ENCODE results near the gene ENOX1.

Gene ENOX1

GRCh38 chr13:43301346-43301969 lies 485.3 kb downstream of the ENOX1 start:
- DNase-seq, result no peak

- no peak for DNase-seq
Observed at GRCh38 chr13:43300865-43301264, 485.9 kb downstream of the ENOX1 start.

- DNase-seq, result no peak
Observed at GRCh38 chr13:43299374-43299773, 487.4 kb downstream of the ENOX1 start.

- no peak for DNase-seq
Observed at GRCh38 chr13:43298816-43299215, 488.0 kb downstream of the ENOX1 start.

- no peak for DNase-seq
Observed at GRCh38 chr13:43297967-43298678, 488.6 kb downstream of the ENOX1 start.

- no peak for DNase-seq
Observed at GRCh38 chr13:43295825-43296564, 490.8 kb downstream of the ENOX1 start.

GRCh38 chr13:43295321-43295720 lies 491.5 kb downstream of the ENOX1 start:
- no peak for DNase-seq

GRCh38 chr13:43294412-43294811 lies 492.4 kb downstream of the ENOX1 start:
- DNase-seq, result no peak

DNA sequence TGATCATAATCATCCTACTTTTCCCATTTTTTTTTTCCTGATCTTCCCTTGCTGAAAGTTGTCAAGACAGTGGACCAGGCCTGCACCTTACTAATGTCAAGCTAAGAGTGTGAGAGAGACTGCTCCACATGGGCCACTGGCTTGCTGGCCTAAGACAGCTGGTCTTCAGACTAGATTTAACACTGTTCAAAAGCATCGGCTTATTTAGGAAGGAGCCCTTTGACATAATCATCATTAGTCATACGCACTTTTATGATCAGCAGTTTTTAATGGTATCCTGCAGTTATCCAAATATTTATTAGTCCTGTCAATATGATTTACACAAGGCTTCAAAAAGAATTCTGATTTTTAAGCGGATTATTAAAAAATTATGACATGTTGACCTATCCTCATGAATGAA lies 492.8 kb downstream of the ENOX1 start:
- DNase-seq, result no peak

DNA sequence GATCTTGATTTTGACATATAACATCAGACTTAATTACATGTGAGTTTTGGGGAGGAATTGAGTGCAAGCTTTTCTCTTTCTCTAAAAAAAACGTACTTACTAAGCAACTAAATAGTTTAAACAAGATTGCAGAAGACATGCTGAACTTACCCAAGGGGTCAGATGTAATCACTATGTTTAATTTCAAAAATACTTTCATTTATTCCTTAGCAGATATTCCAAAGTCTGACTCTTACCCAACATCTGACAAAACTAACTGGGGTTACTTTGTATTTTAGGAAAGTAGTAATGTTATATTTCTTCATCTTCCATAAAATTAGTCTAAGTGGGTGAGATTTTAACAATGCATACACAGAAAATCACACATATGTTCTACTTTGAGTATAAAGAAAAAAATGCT lies 493.2 kb downstream of the ENOX1 start:
- no peak for DNase-seq

GRCh38 chr13:43293008-43293407 lies 493.8 kb downstream of the ENOX1 start:
- DNase-seq, result no peak

DNA sequence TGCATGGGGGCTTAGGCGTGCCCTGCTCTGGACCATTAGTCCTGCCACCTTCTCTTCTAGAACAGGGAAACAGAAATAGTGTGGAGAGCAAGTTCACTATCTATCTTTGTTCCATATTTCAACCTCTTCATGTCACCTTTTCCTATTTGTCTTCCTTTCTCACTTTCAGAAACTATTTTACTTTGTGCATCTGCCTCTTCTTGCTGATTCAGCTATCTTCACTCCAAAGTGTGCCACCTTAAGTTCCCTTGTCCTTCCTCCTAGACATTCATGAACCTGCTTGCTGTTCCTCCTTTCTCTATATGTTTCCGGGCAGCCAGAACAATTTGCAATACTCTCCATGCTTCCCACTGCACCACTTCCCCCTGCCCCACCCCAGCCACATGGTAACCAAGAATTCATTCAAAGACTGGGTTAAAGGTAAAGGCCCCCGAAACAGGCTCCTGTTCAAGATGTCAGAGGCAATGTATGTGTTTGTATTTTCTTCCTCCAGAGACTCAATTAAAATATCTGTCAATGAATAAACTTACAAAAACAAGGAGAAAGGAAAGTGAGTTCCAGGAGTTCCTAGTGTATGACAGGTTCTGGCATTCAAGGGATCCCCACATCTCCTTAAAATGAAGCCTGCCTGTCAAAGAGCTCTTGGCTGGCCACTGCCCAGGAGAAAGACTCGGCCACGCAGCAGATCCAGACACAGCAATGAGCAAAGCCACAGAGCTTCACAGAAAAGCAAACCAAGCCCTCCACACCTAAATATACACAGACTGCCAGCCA lies 495.3 kb downstream of the ENOX1 start:
- no peak for DNase-seq

- no peak for DNase-seq
Observed at GRCh38 chr13:43289470-43290255, 497.1 kb downstream of the ENOX1 start.

DNA sequence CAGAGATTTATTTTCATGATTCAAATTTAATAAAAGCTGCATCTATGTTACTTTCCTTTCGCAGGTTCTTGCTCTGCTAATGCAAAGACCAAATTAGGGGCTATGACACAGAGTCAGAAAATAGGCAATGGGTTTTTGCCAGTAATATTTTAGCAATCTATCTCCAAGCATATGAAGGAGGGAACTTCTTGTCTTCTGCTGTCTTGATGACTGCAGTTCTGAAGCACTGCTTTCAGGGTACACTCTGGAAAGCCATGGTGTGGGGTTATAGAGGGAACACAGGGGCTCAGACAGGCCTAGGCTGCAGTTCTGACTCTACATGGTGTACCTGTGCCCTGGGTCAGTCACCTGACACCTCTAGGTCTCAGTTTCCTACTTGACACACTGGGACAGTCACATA lies 500.0 kb downstream of the ENOX1 start:
- no peak for DNase-seq

DNA sequence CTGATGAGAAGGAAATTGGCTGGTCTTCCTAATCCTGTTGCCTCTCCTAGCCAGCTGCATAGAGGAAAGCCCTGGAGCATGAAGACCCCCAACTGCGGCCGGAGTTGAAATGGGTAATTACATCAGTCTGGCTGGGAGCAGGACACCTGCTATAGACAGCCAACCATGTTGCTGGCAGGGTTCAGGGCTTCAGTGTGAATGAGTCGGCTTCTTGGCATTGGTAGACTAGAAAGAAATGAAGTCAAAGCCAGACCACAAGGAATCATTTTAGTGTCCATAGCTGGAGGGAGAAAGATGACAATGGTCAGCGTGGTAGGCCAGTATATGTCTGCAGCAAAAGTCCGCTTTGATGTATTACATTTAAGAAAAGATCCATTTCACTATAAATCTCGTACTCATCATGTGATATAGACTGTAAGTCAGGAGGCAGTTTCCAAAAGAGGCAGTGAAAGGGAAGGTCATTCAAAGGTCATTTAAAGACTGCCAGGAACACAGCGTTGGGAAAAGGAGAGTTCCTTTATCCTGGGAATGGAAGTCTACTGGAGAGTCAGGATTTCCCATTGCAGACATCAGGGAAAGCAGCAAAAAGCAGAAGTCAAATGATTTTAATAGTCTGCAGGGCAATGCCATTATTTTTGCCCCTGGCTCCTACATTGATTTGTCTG lies 500.7 kb downstream of the ENOX1 start:
- DNase-seq, result peak; percentile 83

GRCh38 chr13:43284162-43284561 lies 502.6 kb downstream of the ENOX1 start:
- DNase-seq, result no peak

GRCh38 chr13:43279696-43280095 lies 507.1 kb downstream of the ENOX1 start:
- no peak for DNase-seq

- no peak for DNase-seq
Observed at GRCh38 chr13:43278127-43278526, 508.6 kb downstream of the ENOX1 start.

- no peak for DNase-seq
Observed at GRCh38 chr13:43277142-43277541, 509.6 kb downstream of the ENOX1 start.

DNA sequence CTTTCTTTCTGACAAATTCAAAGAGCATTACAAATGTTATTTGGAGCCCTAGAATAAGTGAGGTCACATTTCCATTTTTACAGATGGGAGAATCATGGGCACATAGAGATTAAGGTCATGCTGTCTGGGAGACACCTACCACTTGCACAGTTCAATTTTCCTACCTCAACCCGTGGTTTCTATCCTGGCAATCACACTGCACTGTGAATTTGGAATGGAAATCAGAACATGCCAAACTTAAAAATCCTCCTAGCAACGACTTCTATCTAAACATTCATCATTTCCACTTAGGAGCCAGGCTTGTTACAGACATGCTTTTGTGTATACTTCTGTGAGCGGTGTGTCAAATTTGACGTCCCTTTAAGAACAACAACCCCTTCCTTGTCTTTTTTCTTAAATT lies 511.9 kb downstream of the ENOX1 start:
- no peak for DNase-seq

DNA sequence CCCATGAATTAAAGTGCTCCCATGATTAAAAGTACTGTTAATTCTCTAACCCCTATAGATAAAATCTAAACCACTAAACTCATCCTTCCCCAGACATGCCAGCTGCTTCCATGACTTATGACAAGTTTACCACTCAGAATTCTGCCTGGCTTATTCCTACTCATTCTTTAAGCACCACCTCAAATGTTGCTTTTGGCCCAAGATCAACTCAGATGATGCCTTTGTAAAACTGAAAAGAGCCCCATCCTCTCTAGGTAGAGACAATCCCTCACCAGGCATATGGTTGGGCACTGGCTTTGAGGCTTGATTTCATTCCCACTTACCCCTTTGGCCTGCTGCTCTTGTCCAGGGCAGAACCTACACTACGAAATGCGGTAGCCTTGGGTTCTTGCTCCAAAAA lies 513.4 kb downstream of the ENOX1 start:
- no peak for DNase-seq

DNA sequence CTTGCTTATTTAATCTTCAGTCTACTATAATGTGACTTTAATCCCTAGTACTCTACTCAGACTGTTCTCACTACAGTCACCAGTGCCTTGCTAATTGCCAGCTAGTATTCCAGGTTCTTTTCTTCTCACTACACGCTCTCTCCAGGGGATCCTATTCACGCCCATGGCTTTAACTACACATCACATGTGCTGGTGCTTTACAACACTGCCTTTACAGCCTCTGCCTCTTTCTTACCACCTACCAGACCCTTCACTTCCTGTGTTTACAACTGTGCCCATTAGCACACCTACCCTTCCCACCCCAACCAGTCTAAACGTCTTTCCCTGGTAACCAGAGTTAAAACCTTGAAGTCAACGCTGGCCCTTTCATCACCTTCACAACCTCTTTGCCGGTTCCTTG lies 513.9 kb downstream of the ENOX1 start:
- DNase-seq, result no peak

Measured in retina (tissue), 1 donor.